ENCODE measurements around the gene CLASP1. TPM values are rescaled to one million over a fixed set of nuclear protein-coding genes. Genes with fewer than 3 reads are reported as not detected.

CLASP1 gene
- total RNA-seq, 2 experiments from 2014 or later: 58.0 to 58.5 TPM

- TF ChIP-seq, protein P1, sequence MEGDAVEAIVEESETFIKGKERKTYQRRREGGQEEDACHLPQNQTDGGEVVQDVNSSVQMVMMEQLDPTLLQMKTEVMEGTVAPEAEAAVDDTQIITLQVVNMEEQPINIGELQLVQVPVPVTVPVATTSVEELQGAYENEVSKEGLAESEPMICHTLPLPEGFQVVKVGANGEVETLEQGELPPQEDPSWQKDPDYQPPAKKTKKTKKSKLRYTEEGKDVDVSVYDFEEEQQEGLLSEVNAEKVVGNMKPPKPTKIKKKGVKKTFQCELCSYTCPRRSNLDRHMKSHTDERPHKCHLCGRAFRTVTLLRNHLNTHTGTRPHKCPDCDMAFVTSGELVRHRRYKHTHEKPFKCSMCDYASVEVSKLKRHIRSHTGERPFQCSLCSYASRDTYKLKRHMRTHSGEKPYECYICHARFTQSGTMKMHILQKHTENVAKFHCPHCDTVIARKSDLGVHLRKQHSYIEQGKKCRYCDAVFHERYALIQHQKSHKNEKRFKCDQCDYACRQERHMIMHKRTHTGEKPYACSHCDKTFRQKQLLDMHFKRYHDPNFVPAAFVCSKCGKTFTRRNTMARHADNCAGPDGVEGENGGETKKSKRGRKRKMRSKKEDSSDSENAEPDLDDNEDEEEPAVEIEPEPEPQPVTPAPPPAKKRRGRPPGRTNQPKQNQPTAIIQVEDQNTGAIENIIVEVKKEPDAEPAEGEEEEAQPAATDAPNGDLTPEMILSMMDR (IDR thresholded peaks at IDR 0.05): no peak
- Mint-ChIP-seq H3K27ac (no peak overlapping the region), H3K4me1 (ENCODE audit: low read depth) (no peaks in the 10 kb centered on the region), H3K4me3 (no peak overlapping the region), H3K9me3 (no peaks in the 10 kb centered on the region), H3K27me3 (no peaks in the 10 kb centered on the region), H3K36me3 (ENCODE audit: low read depth) (peaks cover 75% of the 10 kb centered on the region)
- POLR2A ChIA-PET: no interaction called here
- Histone ChIP-seq H3K9me3 (ENCODE audit: control insufficient read depth in 1 of 2, insufficient read depth in 1 of 2, low read length in 2 of 2) (no peaks in the 10 kb centered on the region), H3K27me3 (ENCODE audit: control insufficient read depth in 1 of 2, insufficient read depth in 2 of 2, low read length in 2 of 2) (no peaks in the 10 kb centered on the region), H3K36me3 (ENCODE audit: insufficient read depth, low read length) (peaks cover 43% of the 10 kb centered on the region), H3K4me3 (ENCODE audit: low read length) (no peak overlapping the region), H3K4me1 (ENCODE audit: insufficient read depth, low read length) (no peaks in the 10 kb centered on the region), H3K27ac (ENCODE audit: low read depth in 1 of 2, low read length in 2 of 2) (no peak overlapping the region)
- ATAC-seq (ENCODE audit: poor library complexity) (no peak), DNase-seq (no peak)
- CTCF ChIA-PET: no interaction called here
- intact Hi-C loops (cut with DNase I, micrococcal nuclease): no loop called here
Measured at GRCh38 chr2:121417826-121418225, 231.4 kb downstream of the CLASP1 start.

DNA sequence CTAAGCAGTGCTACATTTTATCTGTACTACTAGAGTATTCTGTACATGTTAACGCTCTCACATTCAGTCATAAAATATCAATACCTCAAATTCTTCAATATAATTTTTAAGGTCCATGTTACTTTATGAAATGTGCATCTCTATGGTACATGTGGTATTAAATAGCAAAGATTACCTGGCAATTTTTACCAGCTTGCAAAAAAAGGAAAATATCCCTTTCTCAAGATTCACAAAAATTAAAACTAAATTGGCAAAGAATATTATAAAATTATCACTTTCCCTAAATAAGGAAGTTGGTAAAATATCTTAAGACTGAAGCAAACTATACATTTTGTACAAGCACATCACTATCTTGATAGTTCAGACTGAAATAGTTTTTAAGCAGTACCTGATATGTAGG is 233.5 kb downstream of the CLASP1 start:
- TF ChIP-seq, protein P1 (IDR thresholded peaks at IDR 0.05): no peak
- Mint-ChIP-seq H3K4me3 (no peak overlapping the region), H3K27me3 (no peaks in the 10 kb centered on the region), H3K9me3 (no peaks in the 10 kb centered on the region), H3K27ac (no peak overlapping the region), H3K36me3 (ENCODE audit: low read depth) (peaks cover 68% of the 10 kb centered on the region), H3K4me1 (ENCODE audit: low read depth) (no peaks in the 10 kb centered on the region)
- Histone ChIP-seq H3K27me3 (ENCODE audit: control insufficient read depth in 1 of 2, insufficient read depth in 2 of 2, low read length in 2 of 2) (no peaks in the 10 kb centered on the region), H3K4me3 (ENCODE audit: low read length) (no peak overlapping the region), H3K4me1 (ENCODE audit: insufficient read depth, low read length) (no peaks in the 10 kb centered on the region), H3K9me3 (ENCODE audit: control insufficient read depth in 1 of 2, insufficient read depth in 1 of 2, low read length in 2 of 2) (no peaks in the 10 kb centered on the region), H3K36me3 (ENCODE audit: insufficient read depth, low read length) (peaks cover 32% of the 10 kb centered on the region), H3K27ac (ENCODE audit: low read depth in 1 of 2, low read length in 2 of 2) (no peak overlapping the region)
- ChIA-PET POLR2A (no interaction called here), CTCF (no interaction called here)
- ATAC-seq (ENCODE audit: poor library complexity) (no peak), DNase-seq (no peak)
- intact Hi-C loops (cut with DNase I, micrococcal nuclease): no loop called here

DNA sequence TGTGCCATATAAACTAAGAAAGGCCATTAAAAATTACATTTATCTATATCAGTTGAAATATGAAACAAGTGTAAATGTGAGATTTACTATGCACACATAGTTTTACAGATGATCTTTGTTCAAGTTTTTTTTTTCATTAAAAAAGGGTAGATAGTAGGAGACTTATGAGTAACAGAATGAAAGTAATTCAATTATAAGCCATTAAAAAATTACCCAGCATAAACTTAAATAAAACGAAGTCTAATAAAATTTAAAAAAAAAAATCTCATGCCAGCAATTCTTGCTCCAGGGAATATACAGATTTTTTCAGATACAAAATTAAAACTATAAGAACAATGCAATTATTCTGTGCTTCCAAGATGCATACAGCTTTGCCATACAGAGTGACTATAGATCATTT is 236.9 kb downstream of the CLASP1 start:
- DNase-seq: no peak
- Mint-ChIP-seq H3K27me3 (no peaks in the 10 kb centered on the region), H3K9me3 (no peaks in the 10 kb centered on the region), H3K4me1 (ENCODE audit: low read depth) (no peaks in the 10 kb centered on the region), H3K4me3 (no peak overlapping the region), H3K36me3 (ENCODE audit: low read depth) (peaks cover 72% of the 10 kb centered on the region), H3K27ac (no peak overlapping the region)
- intact Hi-C loops (cut with DNase I, micrococcal nuclease): no loop called here
- no peak for ATAC-seq (ENCODE audit: poor library complexity)
- Histone ChIP-seq H3K4me3 (ENCODE audit: low read length) (no peak overlapping the region), H3K9me3 (ENCODE audit: control insufficient read depth in 1 of 2, insufficient read depth in 1 of 2, low read length in 2 of 2) (no peaks in the 10 kb centered on the region), H3K27ac (ENCODE audit: low read depth in 1 of 2, low read length in 2 of 2) (no peak overlapping the region), H3K4me1 (ENCODE audit: insufficient read depth, low read length) (no peaks in the 10 kb centered on the region), H3K27me3 (ENCODE audit: control insufficient read depth in 1 of 2, insufficient read depth in 2 of 2, low read length in 2 of 2) (no peaks in the 10 kb centered on the region), H3K36me3 (ENCODE audit: insufficient read depth, low read length) (peaks cover 37% of the 10 kb centered on the region)
- ChIA-PET CTCF (interaction anchor here (1.3 kb wide), 1 partner anchor 10 kb away, joined by 6 read pairs; no protein-coding TSS in a partner anchor), POLR2A (no interaction called here)
- TF ChIP-seq, protein P1 (IDR thresholded peaks at IDR 0.05): no peak

All from CD4-positive, alpha-beta T cell (primary cell).